ENCODE data around the gene ASF1B.

The ASF1B gene

GRCh38 chr19:14159059-14159458 is 22.7 kb upstream of the ASF1B start:
- TF ChIP-seq CTCF (IDR thresholded peaks at IDR 0.05) = no peak
- DNase-seq (ENCODE audit: low spot score) = no peak
- H3K27ac ChIP-seq = no peak overlapping the region
- no peak overlapping the region for H3K4me3 ChIP-seq

- Histone ChIP-seq H3K27ac (no peak overlapping the region), H3K4me3 (no peak overlapping the region)
- no peak for DNase-seq (ENCODE audit: low spot score)
- no peak for TF ChIP-seq CTCF (IDR thresholded peaks at IDR 0.05)
Observed at GRCh38 chr19:14158276-14159023, 22.1 kb upstream of the ASF1B start.

GRCh38 chr19:14156971-14157717 is 20.8 kb upstream of the ASF1B start:
- no peak overlapping the region for H3K4me3 ChIP-seq
- TF ChIP-seq CTCF (IDR thresholded peaks at IDR 0.05) = no peak

GRCh38 chr19:14156122-14156521 is 19.7 kb upstream of the ASF1B start:
- TF ChIP-seq CTCF (IDR thresholded peaks at IDR 0.05) = no peak
- Histone ChIP-seq H3K4me3 (no peak overlapping the region), H3K27ac (no peak overlapping the region)
- DNase-seq (ENCODE audit: low spot score) = no peak

More at GRCh38 chr19:14156971-14157717, 20.8 kb upstream of the ASF1B start:
- no peak for DNase-seq (ENCODE audit: low spot score)
- H3K27ac ChIP-seq = no peak overlapping the region

- no peak for DNase-seq (ENCODE audit: low spot score)
- Histone ChIP-seq H3K4me3 (no peak overlapping the region), H3K27ac (no peak overlapping the region)
- no peak for TF ChIP-seq CTCF (IDR thresholded peaks at IDR 0.05)
Observed at GRCh38 chr19:14155371-14155770, 19.0 kb upstream of the ASF1B start.

GRCh38 chr19:14152713-14153112 is 16.3 kb upstream of the ASF1B start:
- no peak for TF ChIP-seq CTCF (IDR thresholded peaks at IDR 0.05)
- no peak for DNase-seq (ENCODE audit: low spot score)
- Histone ChIP-seq H3K4me3 (no peak overlapping the region), H3K27ac (no peak overlapping the region)
